Nephron (organoid): ENCODE measurements around the gene AFF3.

Source experiments
- H3K27ac Mint-ChIP-seq, 3 experiments: 2 replicates each; pipeline ENCODE4 v1.8.0; 2020; ENCODE audit warnings: mixed read lengths in 3 of 3, mild to moderate bottlenecking in 2 of 3, moderate library complexity in 1 of 3
- H3K27me3 Mint-ChIP-seq: 2 replicates; pipeline ENCODE4 v1.8.0; 2021; ENCODE audit warnings: low read depth, mild to moderate bottlenecking, moderate library complexity, mixed read lengths
- H3K36me3 Mint-ChIP-seq: 2 replicates; pipeline ENCODE4 v1.8.0; 2020; ENCODE audit warnings: low read depth, mixed read lengths
- H3K4me1 Mint-ChIP-seq: 2 replicates; pipeline ENCODE4 v1.8.0; 2020; ENCODE audit warnings: mixed read lengths
- H3K4me3 Mint-ChIP-seq, 3 experiments: 2 replicates each; pipeline ENCODE4 v1.8.0; 2020; ENCODE audit warnings: mild to moderate bottlenecking in 3 of 3, mixed read lengths in 3 of 3, moderate library complexity in 2 of 3
- H3K9me3 Mint-ChIP-seq: 2 replicates; pipeline ENCODE4 v1.8.0; 2020; ENCODE audit warnings: mixed read lengths
- CTCF ChIP-seq, 3 experiments: fragments of 200-600 bp; sonication (generic); IDR thresholded peaks; one replicate each; pipeline ENCODE4 v1.5.0; 2021; ENCODE audit warnings: antibody characterized with exemption in 3 of 3; ENCODE audit not compliant: unreplicated experiment in 3 of 3

The AFF3 gene

DNA sequence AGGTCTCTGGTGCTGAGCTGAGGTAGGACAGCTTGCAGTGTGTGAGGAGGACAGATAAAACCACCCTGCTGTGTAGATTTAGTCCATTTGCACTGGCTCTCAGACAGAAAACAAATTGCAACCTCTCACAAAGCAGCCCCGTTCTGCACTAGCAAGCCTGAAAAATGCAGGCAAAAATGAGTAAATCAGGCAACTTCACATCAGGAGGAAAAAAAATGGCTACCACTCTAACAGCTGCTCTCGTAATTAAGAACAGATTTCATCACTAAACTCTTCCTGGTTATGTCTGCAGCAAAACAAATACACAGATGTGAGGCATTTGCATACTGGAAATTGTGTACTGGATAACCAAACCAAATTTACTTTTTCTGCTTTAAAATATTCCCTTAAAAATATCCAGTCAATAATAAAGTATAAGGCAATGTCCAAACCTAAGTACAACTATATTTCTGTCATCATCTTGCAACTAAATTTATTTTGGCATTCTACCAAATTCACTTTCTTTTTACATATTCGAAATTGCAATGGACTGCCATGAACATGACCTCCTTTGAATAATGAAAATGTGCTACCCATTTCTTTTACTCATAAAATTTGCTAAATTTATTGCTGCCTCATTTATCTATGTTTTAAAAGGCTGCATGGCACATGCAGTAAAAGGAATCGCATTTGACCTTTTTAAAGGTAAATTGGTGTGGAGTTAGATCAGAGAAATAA lies 157.4 kb downstream of the AFF3 start:
- Mint-ChIP-seq H3K4me1 (peaks cover 59% of the 10 kb centered on the region), H3K4me3 (no peak overlapping the region), H3K27ac (peak overlapping the region; percentile 93 to 95 (median 95)), H3K36me3 (peaks cover 38% of the 10 kb centered on the region), H3K27me3 (no peaks in the 10 kb centered on the region), H3K9me3 (no peaks in the 10 kb centered on the region)
- TF ChIP-seq CTCF (IDR thresholded peaks at IDR 0.05; ENCODE audit: unreplicated experiment in 3 of 3): no peak

DNA sequence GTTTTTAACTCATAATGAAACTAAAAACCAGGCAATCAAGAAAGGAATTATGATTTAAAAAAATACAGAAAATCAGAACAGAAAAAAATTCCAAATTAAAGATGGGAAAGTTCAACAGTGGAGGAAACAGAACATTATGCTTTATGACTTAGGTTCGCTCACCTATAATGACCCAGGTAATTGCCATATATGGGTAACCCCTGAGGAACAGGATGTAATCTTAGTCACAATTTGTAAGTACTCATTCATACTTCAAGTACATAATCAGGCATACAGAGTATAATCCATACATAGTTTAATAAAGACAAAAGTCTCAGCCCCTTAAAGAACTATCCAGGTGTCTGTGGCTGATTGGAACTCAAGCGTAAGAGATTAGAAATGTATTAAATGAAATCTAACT lies 159.6 kb downstream of the AFF3 start:
- no peaks in the 10 kb centered on the region for H3K9me3 Mint-ChIP-seq
- H3K36me3 Mint-ChIP-seq: peaks cover 50% of the 10 kb centered on the region
- H3K4me3 Mint-ChIP-seq: no peak overlapping the region
- TF ChIP-seq CTCF (IDR thresholded peaks at IDR 0.05; ENCODE audit: unreplicated experiment in 3 of 3): no peak
- no peaks in the 10 kb centered on the region for H3K27me3 Mint-ChIP-seq
- H3K27ac Mint-ChIP-seq: peak overlapping the region; percentile 21 to 95 (median 95)
- H3K4me1 Mint-ChIP-seq: peaks cover 56% of the 10 kb centered on the region

DNA sequence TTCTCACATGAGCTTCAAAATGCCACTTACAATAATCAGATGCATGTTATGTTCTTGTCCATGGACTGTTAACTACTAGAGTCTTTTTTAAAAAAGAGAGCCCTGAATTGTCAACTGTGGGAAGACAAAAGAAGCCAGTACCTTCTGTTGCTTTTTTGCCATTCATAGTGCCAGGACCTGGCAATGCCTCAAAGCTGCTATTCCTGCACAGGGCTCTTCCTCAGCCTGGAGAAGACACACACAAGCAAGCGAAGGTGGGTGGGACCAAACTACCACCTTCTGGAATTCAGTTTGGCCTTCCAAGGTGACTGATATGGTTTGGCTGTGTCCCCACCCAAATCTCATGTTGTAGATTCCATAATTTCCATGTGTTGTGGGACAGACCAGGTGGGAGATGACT lies 160.6 kb downstream of the AFF3 start:
- Mint-ChIP-seq H3K36me3 (peaks cover 59% of the 10 kb centered on the region), H3K9me3 (no peaks in the 10 kb centered on the region), H3K4me3 (no peak overlapping the region), H3K27ac (peak overlapping the region in 2 of 3 experiments; percentile 6 to 95), H3K27me3 (no peaks in the 10 kb centered on the region), H3K4me1 (peaks cover 56% of the 10 kb centered on the region)
- TF ChIP-seq CTCF (IDR thresholded peaks at IDR 0.05; ENCODE audit: unreplicated experiment in 3 of 3): no peak

- TF ChIP-seq CTCF (IDR thresholded peaks at IDR 0.05; ENCODE audit: unreplicated experiment in 3 of 3): no peak
Observed at GRCh38 chr2:99980176-99980575, 162.2 kb downstream of the AFF3 start.

GRCh38 chr2:99977966-99978365 lies 164.4 kb downstream of the AFF3 start:
- no peaks in the 10 kb centered on the region for H3K9me3 Mint-ChIP-seq
- H3K4me3 Mint-ChIP-seq: no peak overlapping the region
- TF ChIP-seq CTCF (IDR thresholded peaks at IDR 0.05; ENCODE audit: unreplicated experiment in 3 of 3): no peak
- H3K4me1 Mint-ChIP-seq: peaks cover 53% of the 10 kb centered on the region
- no peaks in the 10 kb centered on the region for H3K27me3 Mint-ChIP-seq
- peaks cover 75% of the 10 kb centered on the region for H3K36me3 Mint-ChIP-seq
- H3K27ac Mint-ChIP-seq: peak overlapping the region; percentile 60 to 70 (median 65)

More at GRCh38 chr2:99980176-99980575, 162.2 kb downstream of the AFF3 start:
- Mint-ChIP-seq H3K4me3 (no peak overlapping the region), H3K27me3 (no peaks in the 10 kb centered on the region), H3K4me1 (peaks cover 61% of the 10 kb centered on the region), H3K9me3 (no peaks in the 10 kb centered on the region), H3K36me3 (peaks cover 67% of the 10 kb centered on the region), H3K27ac (peak overlapping the region; percentile 2 to 72 (median 59))

DNA sequence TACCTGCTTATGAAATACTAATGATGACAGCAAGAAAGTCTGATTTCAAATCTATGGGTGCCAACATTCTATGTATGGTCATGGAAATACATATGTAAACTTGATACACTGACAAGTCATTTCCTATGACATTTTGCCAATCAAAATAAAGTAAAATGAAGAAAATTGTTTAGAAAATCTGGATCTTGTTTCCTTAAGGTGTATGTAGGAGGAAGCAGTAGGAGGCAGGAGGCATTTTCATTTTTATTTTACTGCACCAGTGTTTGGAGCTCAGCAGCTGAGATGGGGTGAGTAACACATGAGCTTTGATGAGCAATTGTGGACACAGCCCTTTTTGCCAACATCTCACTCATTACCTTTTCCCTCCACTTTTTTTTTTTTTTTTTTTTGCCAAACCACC lies 167.0 kb downstream of the AFF3 start:
- H3K4me3 Mint-ChIP-seq: no peak overlapping the region
- no peaks in the 10 kb centered on the region for H3K9me3 Mint-ChIP-seq
- H3K4me1 Mint-ChIP-seq: peaks cover 64% of the 10 kb centered on the region
- H3K36me3 Mint-ChIP-seq: peaks cover 80% of the 10 kb centered on the region
- H3K27me3 Mint-ChIP-seq: no peaks in the 10 kb centered on the region
- H3K27ac Mint-ChIP-seq: peak overlapping the region; percentile 70 to 84 (median 75)
- TF ChIP-seq CTCF (IDR thresholded peaks at IDR 0.05; ENCODE audit: unreplicated experiment in 3 of 3): no peak
